ENCODE results near the gene KRT23.

The KRT23 gene

DNA sequence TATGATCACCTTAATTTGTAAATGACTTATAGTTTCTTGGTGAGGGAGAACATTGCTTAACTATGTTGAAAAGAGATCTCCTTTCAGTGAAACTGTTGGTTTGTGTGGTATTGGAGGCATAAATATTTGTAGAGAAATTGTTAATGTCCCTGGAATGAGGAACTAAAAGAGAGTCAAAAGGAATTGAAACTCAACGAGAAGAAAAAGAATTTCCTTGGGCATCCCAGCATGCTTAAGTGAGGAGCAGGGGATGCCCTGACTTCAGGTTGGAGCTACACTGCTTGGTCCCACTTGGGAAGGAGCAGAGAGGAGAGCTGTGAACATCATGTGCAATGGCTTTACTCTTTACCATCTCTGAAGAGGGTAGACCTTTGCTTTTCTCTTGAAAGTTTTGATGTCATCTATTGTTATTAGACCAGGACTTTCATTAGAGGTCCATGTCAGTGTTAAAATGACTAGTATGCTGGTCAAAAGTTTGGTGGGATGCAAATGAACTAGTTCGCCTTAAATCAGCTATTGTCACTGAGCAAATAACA lies 21.7 kb downstream of the KRT23 start:
- Histone ChIP-seq H3K4me1 (peaks cover 0 to 62% (median 33%) of the 10 kb centered on the region in 10 experiments; a peak in 15 of 20 replicates), H3K4me2 (peak overlapping the region in 6 of 11 experiments; percentile 17 to 70 (median 56); a peak in 10 of 22 replicates), H3K27ac (peak overlapping the region in 5 of 11 experiments; percentile 13 to 51 (median 46); a peak in 8 of 22 replicates), H3K9me3 (replicated peaks in 1 of 11) (no peaks in the 10 kb centered on the region), H3K9ac (no peak overlapping the region), H3K4me3 (no peak overlapping the region), H3K27me3 (no peaks in the 10 kb centered on the region), H4K20me1 (no peaks in the 10 kb centered on the region), H3K36me3 (no peaks in the 10 kb centered on the region)
- TF ChIP-seq Cebpa-rat (IDR thresholded peaks at IDR 0.05) = no peak; a peak in 1 of 22 replicates

DNA sequence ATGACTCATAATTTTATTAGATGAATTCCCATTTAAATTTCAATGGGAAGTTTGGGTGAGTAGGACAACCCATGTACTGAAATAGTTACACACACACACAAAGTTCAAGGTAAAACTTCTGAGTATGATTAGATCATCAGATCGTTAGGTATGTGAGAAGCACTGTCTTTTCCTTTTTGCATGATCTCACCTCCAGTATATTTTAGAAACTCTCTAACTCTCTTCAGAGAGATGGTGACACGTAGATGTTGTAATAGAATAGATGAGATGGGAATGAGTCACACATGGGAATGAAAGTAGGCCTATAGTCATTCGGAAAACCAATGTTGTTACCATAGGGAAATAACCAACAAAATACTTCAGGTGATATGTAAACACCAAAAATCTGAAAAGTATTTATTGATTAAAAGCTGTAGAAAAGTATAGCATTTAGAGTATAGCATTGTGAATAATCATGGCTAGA lies 22.2 kb downstream of the KRT23 start:
- no peak overlapping the region for H3K9ac ChIP-seq
- H3K36me3 ChIP-seq = no peaks in the 10 kb centered on the region
- no peaks in the 10 kb centered on the region for H3K27me3 ChIP-seq
- H3K4me2 ChIP-seq = peak overlapping the region in 6 of 11 experiments; percentile 17 to 70 (median 54); a peak in 10 of 22 replicates
- no peaks in the 10 kb centered on the region for H3K9me3 ChIP-seq (replicated peaks in 1 of 11)
- no peak for TF ChIP-seq Cebpa-rat (IDR thresholded peaks at IDR 0.05)
- H3K27ac ChIP-seq = peak overlapping the region in 6 of 11 experiments; percentile 3 to 51 (median 41); a peak in 8 of 22 replicates
- H4K20me1 ChIP-seq = no peaks in the 10 kb centered on the region
- no peak overlapping the region for H3K4me3 ChIP-seq
- H3K4me1 ChIP-seq = peaks cover 0 to 68% (median 33%) of the 10 kb centered on the region in 10 experiments; a peak in 15 of 20 replicates

DNA sequence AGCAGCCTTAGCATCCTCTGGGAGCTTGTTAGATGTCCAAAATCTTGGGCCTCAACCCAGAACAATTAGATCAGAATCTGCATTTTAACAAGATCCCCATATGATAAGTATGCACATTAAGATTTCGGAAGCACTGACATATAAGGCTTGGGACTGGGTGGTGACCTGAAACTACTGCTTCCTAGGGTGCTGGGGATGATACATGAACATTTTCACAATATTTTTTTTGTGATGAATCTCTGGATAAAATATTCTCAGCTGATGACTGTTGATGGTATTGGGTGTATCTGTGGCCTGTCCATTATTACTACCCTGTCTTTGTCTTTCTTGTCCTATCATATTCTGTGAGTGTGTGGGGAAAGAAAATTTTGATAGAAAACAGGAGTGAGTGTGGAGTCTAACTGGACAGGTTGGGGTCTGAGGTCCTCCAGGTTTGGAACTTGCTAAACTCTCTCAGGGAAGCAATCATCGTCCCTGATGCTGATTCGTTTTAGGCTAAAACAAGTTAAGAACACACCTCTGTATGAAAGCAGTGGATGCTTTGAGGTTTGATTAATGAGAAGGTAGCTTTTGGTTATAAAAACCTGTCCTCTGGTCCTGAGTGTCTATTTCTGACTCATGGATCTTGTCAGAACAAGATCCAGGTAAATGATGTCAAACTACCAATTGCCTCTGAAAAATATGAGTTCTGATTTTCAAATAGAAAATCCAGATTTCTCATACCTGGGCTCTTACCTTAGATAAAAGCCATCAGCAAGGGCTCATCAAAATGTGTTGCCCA lies 23.2 kb downstream of the KRT23 start:
- H3K4me1 ChIP-seq = peaks cover 0 to 76% (median 33%) of the 10 kb centered on the region in 10 experiments; a peak in 15 of 20 replicates
- TF ChIP-seq Cebpa-rat (IDR thresholded peaks at IDR 0.05) = no peak
- no peak overlapping the region for H3K9ac ChIP-seq
- H3K27ac ChIP-seq = peak overlapping the region in 3 of 11 experiments; percentile 13 to 51 (median 46); a peak in 3 of 22 replicates
- no peaks in the 10 kb centered on the region for H4K20me1 ChIP-seq
- H3K9me3 ChIP-seq (replicated peaks in 1 of 11) = no peaks in the 10 kb centered on the region
- H3K27me3 ChIP-seq = no peaks in the 10 kb centered on the region
- H3K4me3 ChIP-seq = no peak overlapping the region
- H3K36me3 ChIP-seq = no peaks in the 10 kb centered on the region
- peak overlapping the region in 4 of 11 experiments; percentile 60 to 83 (median 74); a peak in 7 of 22 replicates for H3K4me2 ChIP-seq

DNA sequence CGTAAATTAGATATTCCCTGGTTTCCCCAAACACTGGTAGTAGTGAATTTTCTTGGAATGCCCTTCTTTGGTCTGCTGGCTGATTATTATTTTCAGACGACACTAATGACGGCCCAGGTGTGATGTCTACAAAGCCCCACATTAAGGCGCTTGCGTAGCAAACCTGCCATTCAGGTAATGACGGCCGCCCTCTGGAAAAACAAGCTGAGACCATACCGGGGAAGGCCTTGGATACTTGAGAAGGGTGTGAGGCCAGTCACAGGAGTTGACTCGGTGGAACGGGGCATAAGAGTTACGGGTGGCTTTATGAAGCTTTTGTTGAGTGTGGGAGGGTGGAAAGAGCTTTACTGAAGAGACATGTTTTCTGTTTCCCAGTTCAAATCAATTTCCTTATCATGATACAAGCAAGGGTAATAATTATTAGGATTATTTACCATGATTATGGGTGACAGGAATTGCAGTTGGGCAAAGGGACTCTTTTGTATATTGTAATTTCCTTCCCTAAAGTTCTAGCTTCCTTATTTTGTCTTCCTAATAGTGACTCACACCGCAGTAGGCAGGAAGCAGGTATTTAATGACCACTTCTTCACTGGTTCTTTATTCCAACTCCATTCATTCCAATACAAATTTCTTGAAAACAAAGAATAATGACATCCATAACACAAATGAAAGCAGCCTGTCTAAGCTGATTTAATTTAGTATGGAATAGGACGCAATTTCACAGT lies 24.8 kb downstream of the KRT23 start:
- TF ChIP-seq Cebpa-rat (IDR thresholded peaks at IDR 0.05) = no peak
- peak overlapping the region in 7 of 11 experiments; percentile 2 to 63 (median 38); a peak in 10 of 22 replicates for H3K27ac ChIP-seq

DNA sequence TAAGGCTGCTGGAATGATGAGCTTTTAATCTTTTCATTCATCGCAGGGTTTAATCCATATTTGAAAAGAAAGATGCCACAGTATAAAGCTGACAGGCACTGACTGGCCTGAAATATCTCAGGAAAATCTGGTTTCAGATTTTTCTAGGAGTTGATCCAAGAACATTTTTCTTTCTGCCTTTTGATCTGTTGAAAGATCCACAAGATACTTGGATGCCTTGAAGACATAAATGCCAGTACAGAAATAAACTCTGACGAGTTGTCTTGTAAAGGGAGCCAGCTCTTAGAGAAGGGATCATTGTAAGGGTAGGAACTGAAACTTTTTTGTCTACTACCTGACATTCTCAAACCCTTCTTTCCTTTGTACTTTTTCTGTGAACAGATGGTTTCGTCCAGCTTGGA lies 27.0 kb downstream of the KRT23 start:
- no peaks in the 10 kb centered on the region for H3K36me3 ChIP-seq
- no peak overlapping the region for H3K27ac ChIP-seq
- H3K9ac ChIP-seq = no peak overlapping the region
- no peak for TF ChIP-seq Cebpa-rat (IDR thresholded peaks at IDR 0.05)
- peaks cover 0 to 61% (median 26%) of the 10 kb centered on the region in 10 experiments; a peak in 16 of 20 replicates for H3K4me1 ChIP-seq
- no peak overlapping the region for H3K4me3 ChIP-seq
- H3K9me3 ChIP-seq (replicated peaks in 1 of 11) = no peaks in the 10 kb centered on the region
- H3K4me2 ChIP-seq = no peak overlapping the region
- H3K27me3 ChIP-seq = no peaks in the 10 kb centered on the region
- H4K20me1 ChIP-seq = no peaks in the 10 kb centered on the region

More for the DNA sequence above, 24.8 kb downstream of the KRT23 start:
- Histone ChIP-seq H3K36me3 (no peaks in the 10 kb centered on the region), H3K27me3 (no peaks in the 10 kb centered on the region), H3K9ac (no peak overlapping the region), H3K4me3 (no peak overlapping the region), H3K9me3 (replicated peaks in 1 of 11) (no peaks in the 10 kb centered on the region), H3K4me1 (peaks cover 0 to 76% (median 33%) of the 10 kb centered on the region in 10 experiments; a peak in 15 of 20 replicates), H3K4me2 (peak overlapping the region in 8 of 11 experiments; percentile 16 to 83 (median 64); a peak in 15 of 22 replicates), H4K20me1 (no peaks in the 10 kb centered on the region)

DNA sequence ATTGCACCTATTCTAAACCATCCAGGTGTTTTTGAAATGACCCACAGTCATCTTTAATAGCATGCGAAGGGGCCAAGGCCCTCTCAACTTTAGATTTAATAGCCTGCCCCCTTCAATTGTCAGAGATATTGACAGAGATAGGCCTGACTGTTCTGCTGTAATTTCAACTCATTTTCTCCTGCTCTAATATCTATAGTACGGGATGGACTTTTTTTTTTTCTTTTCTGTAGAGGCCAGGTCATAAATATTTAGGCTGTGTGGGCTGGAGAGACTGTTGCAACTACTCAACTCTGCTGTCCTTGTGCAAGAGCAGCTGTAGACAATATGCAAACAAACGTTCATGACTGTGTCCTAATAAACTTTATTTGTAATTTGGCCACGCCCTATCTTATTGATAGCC lies 27.7 kb downstream of the KRT23 start:
- H3K4me2 ChIP-seq = peak overlapping the region in 2 of 11 experiments; percentile 7 to 32; a peak in 3 of 22 replicates

DNA sequence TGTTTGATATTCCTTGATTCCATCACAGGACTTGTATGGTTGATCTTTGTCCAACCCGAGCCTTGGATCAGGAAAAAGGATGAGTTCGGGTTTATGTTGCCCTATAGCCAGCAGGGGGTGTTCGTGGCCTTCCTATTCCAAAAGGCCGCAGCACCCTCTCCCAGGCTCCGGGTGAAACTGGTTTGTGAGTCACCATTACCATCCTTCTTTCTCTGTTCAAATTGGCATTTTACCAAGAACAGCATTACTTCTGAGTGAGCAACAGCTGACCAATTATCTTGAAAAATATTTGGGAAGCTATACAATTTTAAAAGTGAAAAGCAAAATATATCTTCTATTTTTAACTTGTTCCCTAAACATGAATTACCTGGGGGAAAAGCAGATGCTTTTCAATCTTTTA lies 28.1 kb downstream of the KRT23 start:
- H4K20me1 ChIP-seq = no peaks in the 10 kb centered on the region
- H3K36me3 ChIP-seq = no peaks in the 10 kb centered on the region
- no peak overlapping the region for H3K9ac ChIP-seq
- H3K4me3 ChIP-seq = no peak overlapping the region
- no peaks in the 10 kb centered on the region for H3K27me3 ChIP-seq
- peak overlapping the region in 2 of 11 experiments; percentile 7 to 32; a peak in 3 of 22 replicates for H3K4me2 ChIP-seq
- no peaks in the 10 kb centered on the region for H3K9me3 ChIP-seq (replicated peaks in 1 of 11)
- H3K27ac ChIP-seq = no peak overlapping the region
- TF ChIP-seq Cebpa-rat (IDR thresholded peaks at IDR 0.05) = no peak
- peaks cover 0 to 50% (median 20%) of the 10 kb centered on the region in 10 experiments; a peak in 16 of 20 replicates for H3K4me1 ChIP-seq

More for the DNA sequence above, 27.7 kb downstream of the KRT23 start:
- Histone ChIP-seq H4K20me1 (no peaks in the 10 kb centered on the region), H3K4me1 (peaks cover 0 to 54% (median 21%) of the 10 kb centered on the region in 10 experiments; a peak in 16 of 20 replicates), H3K27me3 (no peaks in the 10 kb centered on the region), H3K9me3 (replicated peaks in 1 of 11) (no peaks in the 10 kb centered on the region), H3K9ac (no peak overlapping the region), H3K36me3 (no peaks in the 10 kb centered on the region), H3K4me3 (no peak overlapping the region), H3K27ac (no peak overlapping the region)
- TF ChIP-seq Cebpa-rat (IDR thresholded peaks at IDR 0.05) = no peak

DNA sequence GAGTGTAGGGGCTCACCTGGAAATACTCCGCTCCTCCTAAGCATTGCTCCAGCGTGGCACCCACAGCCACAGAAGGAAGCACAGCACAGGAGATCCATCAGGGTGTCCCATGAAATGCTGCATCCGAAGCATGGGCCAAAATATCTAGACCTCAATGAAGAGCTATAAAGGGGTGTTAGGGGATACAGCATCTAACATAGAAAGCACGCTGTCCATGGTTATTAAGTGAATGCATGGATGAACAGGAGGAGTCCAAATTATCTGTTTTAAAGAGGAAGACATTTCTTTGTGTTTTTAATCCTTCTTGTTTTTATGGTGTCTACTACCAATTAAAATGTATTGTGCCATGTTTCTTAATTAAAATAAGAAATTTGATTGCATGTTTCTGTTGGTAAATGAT lies 30.8 kb downstream of the KRT23 start:
- Histone ChIP-seq H3K36me3 (no peaks in the 10 kb centered on the region), H3K4me1 (peaks cover 0 to 42% (median 11%) of the 10 kb centered on the region in 10 experiments; a peak in 13 of 20 replicates), H4K20me1 (no peaks in the 10 kb centered on the region), H3K27me3 (no peaks in the 10 kb centered on the region), H3K9me3 (replicated peaks in 1 of 11) (no peaks in the 10 kb centered on the region), H3K27ac (no peak overlapping the region), H3K4me2 (0 out of 22 replicates have a peak overlapping the region, but pooled peaks of 1 of the 11 experiments have one; percentile 18), H3K4me3 (no peak overlapping the region), H3K9ac (no peak overlapping the region)
- TF ChIP-seq Cebpa-rat (IDR thresholded peaks at IDR 0.05) = no peak
